Vagina (tissue), 2 donors: ENCODE results near the gene PRRT3.

ENCODE experiments used
- CTCF ChIP-seq, 3 experiments: fragments of 450-650 bp in 2 of 3; fragments of 200-600 bp in 1 of 3; sonication (generic) in 1 of 3; IDR thresholded peaks; one replicate each; pipeline ENCODE4 v1.5.1; 2017 to 2019; ENCODE audit warnings: antibody characterized with exemption in 3 of 3, mild to moderate bottlenecking in 2 of 3, moderate library complexity in 2 of 3
- POLR2A ChIP-seq, 2 donors: fragments of 450-650 bp; IDR thresholded peaks; one replicate each; pipeline ENCODE4 v1.6.1; 2017; ENCODE audit warnings: antibody characterized with exemption in 2 of 2, mild to moderate bottlenecking in 2 of 2, moderate library complexity in 2 of 2
- POLR2AphosphoS5 ChIP-seq, 2 donors: sonication (generic); formaldehyde crosslinking; IDR thresholded peaks; one replicate each; pipeline ENCODE4 v1.9.0; 2017; ENCODE audit warnings: antibody characterized with exemption in 2 of 2, mild to moderate bottlenecking in 2 of 2, low read depth in 1 of 2; ENCODE audit not compliant: insufficient read depth in 1 of 2

DNA sequence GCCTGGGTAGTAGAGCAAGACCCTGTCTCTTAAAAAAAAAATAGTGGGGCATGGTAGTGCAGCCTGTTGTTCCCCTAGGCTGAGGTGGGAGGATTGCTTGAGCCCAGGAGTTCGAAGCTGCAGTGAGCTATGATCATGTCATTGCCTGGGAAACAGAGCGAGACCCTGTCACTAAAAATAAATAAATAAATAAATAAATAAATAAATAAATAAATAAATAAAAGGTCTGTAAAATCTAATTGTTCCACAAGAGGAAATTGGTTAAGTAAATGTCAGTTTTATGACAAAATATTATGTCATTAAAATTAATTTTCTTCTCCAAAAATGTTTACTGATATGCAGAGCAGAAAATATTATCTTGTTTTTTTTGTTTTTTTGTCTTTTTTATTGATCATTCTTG, 13.2 kb downstream of the PRRT3 start:
- TF ChIP-seq POLR2AphosphoS5 (IDR thresholded peaks at IDR 0.05; ENCODE audit: insufficient read depth in 1 of 2, low read depth in 1 of 2) (no peak), POLR2A (IDR thresholded peaks at IDR 0.05) (no peak), CTCF (IDR thresholded peaks at IDR 0.05) (no peak)
